GM18867 (cell line): ENCODE results near the gene TNP2.

Experiments
- ATAC-seq: cut with Tn5 transposase; IDR thresholded peaks from one replicate; pipeline ENCODE4 v1.9.1; 2021; ENCODE audit warnings: mild to moderate bottlenecking, moderate library complexity; ENCODE audit not compliant: unreplicated experiment

TNP2 gene

GRCh38 chr16:11258553-11259492 is 10.3 kb downstream of the TNP2 start:
- no peak for ATAC-seq

GRCh38 chr16:11257131-11257938 is 11.8 kb downstream of the TNP2 start:
- no peak for ATAC-seq

GRCh38 chr16:11256661-11257130 is 12.4 kb downstream of the TNP2 start:
- ATAC-seq = no peak

GRCh38 chr16:11255737-11256660 is 13.1 kb downstream of the TNP2 start, which contains the start of gene SOCS1:
Gene SOCS1 (minus strand): TSS chr16:11256204. CDS start chr16:11255478, 726 bp downstream.
- ATAC-seq = peak; percentile 59

- ATAC-seq = peak; percentile 5
Observed at GRCh38 chr16:11254913-11255736, 14.0 kb downstream of the TNP2 start.

- ATAC-seq = no peak
Observed at GRCh38 chr16:11253995-11254912, 14.9 kb downstream of the TNP2 start.

GRCh38 chr16:11253009-11253994 is 15.8 kb downstream of the TNP2 start:
- ATAC-seq = no peak

- no peak for ATAC-seq
Observed at GRCh38 chr16:11252482-11252931, 16.6 kb downstream of the TNP2 start.

- ATAC-seq = no peak
Observed at GRCh38 chr16:11251525-11252481, 17.3 kb downstream of the TNP2 start.

- no peak for ATAC-seq
Observed at GRCh38 chr16:11250786-11251524, 18.2 kb downstream of the TNP2 start.

- ATAC-seq = no peak
Observed at GRCh38 chr16:11250091-11250785, 18.9 kb downstream of the TNP2 start.

- no peak for ATAC-seq
Observed at GRCh38 chr16:11249233-11250061, 19.7 kb downstream of the TNP2 start.

GRCh38 chr16:11248133-11248532 is 21.0 kb downstream of the TNP2 start:
- no peak for ATAC-seq

- no peak for ATAC-seq
Observed at GRCh38 chr16:11245988-11246387, 23.1 kb downstream of the TNP2 start.
